Measurements from ENCODE around the gene CRYZL1.

- TF ChIP-seq POLR2A (IDR thresholded peaks at IDR 0.05): peak in 1 of 2 donors; percentile 1
- no peak for TF ChIP-seq CTCF (IDR thresholded peaks at IDR 0.05)
Measured at GRCh38 chr21:33643658-33644311, 2.2 kb upstream of the CRYZL1 start.
